Panc1 (cell line): ENCODE measurements around the gene TMEM63B. TPM values are rescaled to one million over a fixed set of nuclear protein-coding genes. Genes with fewer than 3 reads are reported as not detected.

ENCODE experiments used
- ATAC-seq: fragments of 200-7000 bp; cut with Tn5 transposase; 2 replicates; pipeline ENCODE4 v1.9.1; 2020; ENCODE audit warnings: mild to moderate bottlenecking, moderate library complexity
- BruUV-seq: library from RNA; stranded (reverse); fragments of 400-500 nt; replicated peaks from 2 replicates; lab custom pipeline; 2021; lab: Mats Ljungman, UMichigan
- CTCF ChIA-PET: fragments of 300-600 bp; sonication (Branson Sonifier 250); formaldehyde crosslinking; loops from one replicate; lab custom pipeline; 2022; ENCODE audit warnings: antibody characterized with exemption; lab: Charles Lee
- POLR2A ChIA-PET: fragments of 300-600 bp; sonication (Branson Sonifier 250); formaldehyde crosslinking; loops from one replicate; lab custom pipeline; 2022; ENCODE audit warnings: antibody characterized with exemption; lab: Charles Lee
- DNase-seq: peaks from one replicate; pipeline ENCODE4 v3.0.0-alpha.2; 2010; ENCODE audit warnings: low read depth, low spot score
- H3K27ac ChIP-seq: 2 replicates; pipeline ENCODE4 v1.5.1; 2011; ENCODE audit warnings: mild to moderate bottlenecking, low read length, inconsistent platforms
- H3K27me3 ChIP-seq: fragments of 200-500 bp; sonication (Bioruptor generic); 2 replicates; pipeline ENCODE4 v1.6.0; 2014; ENCODE audit warnings: low read length, inconsistent platforms; ENCODE audit not compliant: control insufficient read depth, insufficient read depth
- H3K36me3 ChIP-seq: fragments of 200-500 bp; sonication (Bioruptor generic); 2 replicates; pipeline ENCODE4 v1.5.1; 2014; ENCODE audit warnings: inconsistent platforms, mild to moderate bottlenecking, low read length, moderate library complexity; ENCODE audit not compliant: control insufficient read depth, insufficient read depth
- H3K4me1 ChIP-seq: 2 replicates; pipeline ENCODE4 v1.5.1; 2011; ENCODE audit warnings: inconsistent platforms, mild to moderate bottlenecking, low read length, moderate library complexity; ENCODE audit not compliant: control insufficient read depth, insufficient read depth
- H3K4me3 ChIP-seq, 2 experiments: 2 replicates each; pipeline ENCODE4 v1.5.1; 2011 to 2012; ENCODE audit warnings: low read depth in 2 of 2, low read length in 2 of 2, mild to moderate bottlenecking in 2 of 2, inconsistent platforms in 1 of 2, moderate library complexity in 1 of 2
- H3K9me3 ChIP-seq: fragments of 200-500 bp; sonication (Bioruptor generic); 2 replicates; pipeline ENCODE4 v1.5.1; 2014; ENCODE audit warnings: low read depth, mild to moderate bottlenecking, inconsistent platforms, low read length, moderate library complexity; ENCODE audit not compliant: control insufficient read depth, insufficient read depth
- CTCF ChIP-seq: fragments of 450-650 bp; IDR thresholded peaks from 2 replicates; pipeline ENCODE4 v1.5.1; 2017; ENCODE audit warnings: mild to moderate bottlenecking
- POLR2AphosphoS5 ChIP-seq: IDR thresholded peaks from 2 replicates; pipeline ENCODE4 v1.6.1; 2012; ENCODE audit warnings: mild to moderate bottlenecking, low read depth, low read length, moderate library complexity
- SIN3A ChIP-seq: IDR thresholded peaks from 2 replicates; pipeline ENCODE4 v1.6.1; 2012; ENCODE audit warnings: low read depth, mild to moderate bottlenecking, low read length, moderate library complexity, borderline replicate concordance; ENCODE audit not compliant: insufficient read depth
- TCF7L2 ChIP-seq: IDR thresholded peaks from 2 replicates; pipeline ENCODE4 v1.6.1; 2011; ENCODE audit warnings: mild to moderate bottlenecking, low read depth, low read length, inconsistent platforms
- in situ Hi-C: cut with HindIII; loops from 2 replicates; pipeline ENCODE4 v1.10.0; 2016; ENCODE audit warnings: low sequenced_read_pairs, low pct_unique_long_range_greater_than_20kb
- intact Hi-C: fragments of 100-400 bp; cut with micrococcal nuclease; formaldehyde crosslinking; loops from one replicate; pipeline ENCODE4 v1.10.0; 2022; ENCODE audit not compliant: unreplicated experiment
- total RNA-seq: library from RNA; stranded (reverse); gene quantifications from one replicate; pipeline ENCODE4 v1.2.1, GENCODE V29; 2021; ENCODE audit not compliant: unreplicated experiment
- TF ChIP-seq, protein P1 (sequence below), 2 experiments: IDR thresholded peaks; 2 replicates each; pipeline ENCODE4 v1.6.1; 2011 to 2012; ENCODE audit warnings: low read depth in 2 of 2, control low read depth in 1 of 2, low read length in 1 of 2, mild to moderate bottlenecking in 1 of 2, moderate library complexity in 1 of 2; ENCODE audit not compliant: insufficient read depth in 1 of 2

Gene TMEM63B
- total RNA-seq, 1 experiment from 2014 or later: 54.1 TPM

- ChIA-PET CTCF (no interaction called here), POLR2A (no interaction called here)
- Histone ChIP-seq H3K36me3 (no peaks in the 10 kb centered on the region), H3K4me3 (no peak overlapping the region), H3K27me3 (no peaks in the 10 kb centered on the region), H3K9me3 (no peaks in the 10 kb centered on the region), H3K4me1 (no peaks in the 10 kb centered on the region; the same call in 1 of the 2 replicates), H3K27ac (no peak overlapping the region)
- no TSS peak for BruUV-seq
- intact Hi-C loops: no loop called here
- TF ChIP-seq CTCF: no peak
- TF ChIP-seq TCF7L2: no peak
- no peak for TF ChIP-seq SIN3A
- TF ChIP-seq POLR2AphosphoS5: no peak
- TF ChIP-seq, protein P1, sequence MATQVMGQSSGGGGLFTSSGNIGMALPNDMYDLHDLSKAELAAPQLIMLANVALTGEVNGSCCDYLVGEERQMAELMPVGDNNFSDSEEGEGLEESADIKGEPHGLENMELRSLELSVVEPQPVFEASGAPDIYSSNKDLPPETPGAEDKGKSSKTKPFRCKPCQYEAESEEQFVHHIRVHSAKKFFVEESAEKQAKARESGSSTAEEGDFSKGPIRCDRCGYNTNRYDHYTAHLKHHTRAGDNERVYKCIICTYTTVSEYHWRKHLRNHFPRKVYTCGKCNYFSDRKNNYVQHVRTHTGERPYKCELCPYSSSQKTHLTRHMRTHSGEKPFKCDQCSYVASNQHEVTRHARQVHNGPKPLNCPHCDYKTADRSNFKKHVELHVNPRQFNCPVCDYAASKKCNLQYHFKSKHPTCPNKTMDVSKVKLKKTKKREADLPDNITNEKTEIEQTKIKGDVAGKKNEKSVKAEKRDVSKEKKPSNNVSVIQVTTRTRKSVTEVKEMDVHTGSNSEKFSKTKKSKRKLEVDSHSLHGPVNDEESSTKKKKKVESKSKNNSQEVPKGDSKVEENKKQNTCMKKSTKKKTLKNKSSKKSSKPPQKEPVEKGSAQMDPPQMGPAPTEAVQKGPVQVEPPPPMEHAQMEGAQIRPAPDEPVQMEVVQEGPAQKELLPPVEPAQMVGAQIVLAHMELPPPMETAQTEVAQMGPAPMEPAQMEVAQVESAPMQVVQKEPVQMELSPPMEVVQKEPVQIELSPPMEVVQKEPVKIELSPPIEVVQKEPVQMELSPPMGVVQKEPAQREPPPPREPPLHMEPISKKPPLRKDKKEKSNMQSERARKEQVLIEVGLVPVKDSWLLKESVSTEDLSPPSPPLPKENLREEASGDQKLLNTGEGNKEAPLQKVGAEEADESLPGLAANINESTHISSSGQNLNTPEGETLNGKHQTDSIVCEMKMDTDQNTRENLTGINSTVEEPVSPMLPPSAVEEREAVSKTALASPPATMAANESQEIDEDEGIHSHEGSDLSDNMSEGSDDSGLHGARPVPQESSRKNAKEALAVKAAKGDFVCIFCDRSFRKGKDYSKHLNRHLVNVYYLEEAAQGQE (IDR thresholded peaks at IDR 0.05; ENCODE audit: insufficient read depth in 1 of 2, low read depth in 2 of 2, low read length in 1 of 2): no peak
- in situ Hi-C loops: no loop called here
- ATAC-seq (no peak), DNase-seq (no peak)
These were observed 44.5 kb upstream of the TMEM63B start for GRCh38 chr6:44082872-44083321.

GRCh38 chr6:44084231-44085014 lies 42.9 kb upstream of the TMEM63B start:
- CTCF ChIA-PET: no interaction called here
- TF ChIP-seq, protein P1 (IDR thresholded peaks at IDR 0.05; ENCODE audit: insufficient read depth in 1 of 2, low read depth in 2 of 2, low read length in 1 of 2): no peak
- TF ChIP-seq SIN3A (no peak), TCF7L2 (no peak), CTCF (no peak), POLR2AphosphoS5 (no peak)
- no peak for ATAC-seq
- H3K27me3 ChIP-seq: no peaks in the 10 kb centered on the region
- H3K4me1 ChIP-seq: no peaks in the 10 kb centered on the region
- H3K9me3 ChIP-seq: no peaks in the 10 kb centered on the region
- BruUV-seq: no TSS peak
- H3K36me3 ChIP-seq: no peaks in the 10 kb centered on the region
- POLR2A ChIA-PET: interaction anchor here (0.6 kb wide), 1 partner anchor 164 kb away, joined by 5 read pairs; no protein-coding TSS in a partner anchor
- DNase-seq: no peak
- intact Hi-C loops (no loop called here), in situ Hi-C loops (no loop called here)
- H3K27ac ChIP-seq: no peak overlapping the region
- H3K4me3 ChIP-seq: no peak overlapping the region
